Keratinocyte (primary cell): ENCODE data around the gene GOLGA6L7. TPM values are rescaled to one million over a fixed set of nuclear protein-coding genes. Genes with fewer than 3 reads are reported as not detected.
A peak's percentile ranks its signal among the peaks of the same experiment; 100 is the strongest.

Source experiments
- DNase-seq: peaks from one replicate; pipeline ENCODE4 v3.0.0-alpha.2; 2011; ENCODE audit warnings: low read depth, missing footprints, low spot score
- FAIRE-seq: peaks from 2 replicates; lab custom pipeline; 2011; peaks lifted over from hg19 to GRCh38; lab: Jason Lieb, UNC
- H2AFZ ChIP-seq: 2 replicates; pipeline ENCODE4 v1.6.0; 2012; ENCODE audit warnings: low read length, control low read depth, inconsistent platforms; ENCODE audit not compliant: control insufficient read depth
- H3K27ac ChIP-seq: 2 replicates; pipeline ENCODE4 v1.5.1; 2011; ENCODE audit warnings: low read length; ENCODE audit not compliant: control insufficient read depth, insufficient read depth
- H3K27me3 ChIP-seq: 3 replicates; pipeline ENCODE4 v1.6.0; 2011; ENCODE audit warnings: low read length; ENCODE audit not compliant: control insufficient read depth, insufficient read depth; ENCODE audit errors: extremely low read depth
- H3K36me3 ChIP-seq, 2 experiments: 2 replicates in 1 of 2; 3 replicates in 1 of 2; pipeline ENCODE4 v1.5.1; 2011; ENCODE audit warnings: low read length in 2 of 2, mild to moderate bottlenecking in 1 of 2; ENCODE audit not compliant: control insufficient read depth in 2 of 2, insufficient read depth in 2 of 2; ENCODE audit errors: extremely low read depth in 1 of 2
- H3K4me1 ChIP-seq: 3 replicates; pipeline ENCODE4 v1.5.1; 2011; ENCODE audit warnings: low read length; ENCODE audit not compliant: control insufficient read depth, insufficient read depth; ENCODE audit errors: extremely low read depth
- H3K4me2 ChIP-seq: 3 replicates; pipeline ENCODE4 v1.6.0; 2011; ENCODE audit warnings: low read depth, low read length; ENCODE audit not compliant: control insufficient read depth, insufficient read depth; ENCODE audit errors: extremely low read depth
- H3K4me3 ChIP-seq, 3 experiments: fragments of 200-600 bp in 1 of 3; sonication (generic) in 1 of 3; 2 replicates in 2 of 3; 3 replicates in 1 of 3; pipeline ENCODE4 v1.5.1; 2011 to 2016; ENCODE audit warnings: low read length in 3 of 3, mild to moderate bottlenecking in 3 of 3, control low read depth in 2 of 3, inconsistent platforms in 1 of 3, low read depth in 1 of 3, mixed read lengths in 1 of 3, mixed run types in 1 of 3, moderate library complexity in 1 of 3; ENCODE audit not compliant: control insufficient read depth in 2 of 3, insufficient read depth in 2 of 3; ENCODE audit errors: extremely low read depth in 1 of 3
- H3K79me2 ChIP-seq: 2 replicates; pipeline ENCODE4 v1.6.0; 2012; ENCODE audit warnings: low read length; ENCODE audit not compliant: control insufficient read depth, insufficient read depth
- H3K9ac ChIP-seq: 3 replicates; pipeline ENCODE4 v1.6.0; 2011; ENCODE audit warnings: low read length; ENCODE audit not compliant: control insufficient read depth, insufficient read depth; ENCODE audit errors: extremely low read depth
- H3K9me1 ChIP-seq: 3 replicates; pipeline ENCODE4 v1.6.0; 2011; ENCODE audit warnings: low read length; ENCODE audit not compliant: control insufficient read depth, insufficient read depth; ENCODE audit errors: extremely low read depth
- H3K9me3 ChIP-seq: 2 replicates; pipeline ENCODE4 v1.5.1; 2012; ENCODE audit warnings: low read depth, low read length; ENCODE audit not compliant: control insufficient read depth
- H4K20me1 ChIP-seq: 3 replicates; pipeline ENCODE4 v1.6.0; 2011; ENCODE audit warnings: low read length; ENCODE audit not compliant: control insufficient read depth, insufficient read depth; ENCODE audit errors: extremely low read depth
- EZH2 ChIP-seq: IDR thresholded peaks from one replicate; pipeline ENCODE4 v1.6.1; 2012; ENCODE audit warnings: inconsistent platforms, mild to moderate bottlenecking, low read length, moderate library complexity
- dilution Hi-C: fragments of 300-500 bp; cut with MboI; formaldehyde crosslinking; loops from one replicate; pipeline ENCODE4 v1.7.0; 2020; ENCODE audit warnings: low sequenced_read_pairs; ENCODE audit not compliant: extremely low pct_ligation_motif_present
- polyA plus RNA-seq, 5 experiments: library from polyadenylated mRNA; depleted of rRNA in 3 of 5; stranded (reverse) in 3 of 5; stranded (forward) in 1 of 5; unstranded in 1 of 5; fragments of >200 nt; gene quantifications; 1 replicate in 1 of 5; 2 replicates in 3 of 5; 3 replicates in 1 of 5; pipeline versions ENCODE4 v1.2.1 to v1.2.3, GENCODE V29; 2011 to 2012; ENCODE audit warnings: missing spikeins in 2 of 5, low read depth in 1 of 5, low replicate concordance in 1 of 5
- TF ChIP-seq, protein P1 (sequence below), 3 experiments: IDR thresholded peaks in 1 of 3; conservative IDR thresholded peaks in 1 of 3; optimal IDR thresholded peaks in 1 of 3; 2 replicates in 2 of 3; 3 replicates in 1 of 3; pipeline versions ENCODE3 to v1.5.1; 2011; ENCODE audit warnings: low read length in 3 of 3, mild to moderate bottlenecking in 3 of 3, moderate library complexity in 2 of 3, control low read depth in 1 of 3, inconsistent platforms in 1 of 3; ENCODE audit not compliant: insufficient read depth in 2 of 3; ENCODE audit errors: extremely low read depth in 1 of 3

The GOLGA6L7 gene
- polyA plus RNA-seq, 1 donor (not counting 4 experiments of a cell fraction or from before 2014, with no cell fraction given), result not detected

DNA sequence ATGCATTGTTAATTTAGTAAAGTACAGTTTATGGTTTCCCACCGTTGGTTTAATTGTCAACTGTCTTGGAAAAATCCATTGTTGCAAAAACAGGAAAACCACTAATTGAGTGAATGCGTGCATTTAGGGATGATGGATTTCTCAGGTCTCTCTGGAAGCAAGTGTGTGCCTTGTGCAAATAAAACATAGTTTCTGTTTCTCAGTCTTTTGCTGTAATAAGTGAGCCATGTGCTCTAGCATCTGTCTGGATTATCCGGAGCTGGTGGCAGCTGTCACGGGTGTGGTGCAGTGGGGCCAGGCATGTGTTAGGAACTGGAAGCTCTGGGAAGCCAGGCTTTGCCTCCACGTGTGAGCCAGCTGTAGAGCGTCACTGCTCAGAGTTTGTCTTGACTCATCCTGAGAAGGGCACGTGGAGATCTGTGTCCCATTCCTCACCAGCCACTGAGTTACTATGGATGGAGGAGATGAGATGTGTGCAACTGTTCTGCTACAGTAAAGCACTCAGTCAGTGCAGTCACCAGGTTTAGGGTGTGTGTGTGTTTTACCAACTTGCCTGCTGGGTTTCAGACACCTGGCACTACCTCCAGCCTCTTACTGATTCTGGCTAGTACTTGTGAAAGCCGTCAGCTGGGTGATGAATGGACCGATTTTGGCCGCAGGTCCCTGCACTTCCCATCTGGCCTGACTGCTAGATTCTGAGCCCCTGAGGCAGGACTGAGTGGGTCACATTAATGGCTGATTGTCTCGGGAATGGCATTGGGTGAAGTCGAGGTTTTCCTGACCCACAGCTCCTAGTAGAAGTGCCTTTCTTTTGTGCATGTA, 44.6 kb upstream of the GOLGA6L7 start:
- no peak overlapping the region for H3K4me2 ChIP-seq
- H3K4me3 ChIP-seq, result no peak overlapping the region
- H3K27me3 ChIP-seq, result no peaks in the 10 kb centered on the region
- no peaks in the 10 kb centered on the region for H3K36me3 ChIP-seq
- H2AFZ ChIP-seq, result no peak overlapping the region
- TF ChIP-seq, protein P1, sequence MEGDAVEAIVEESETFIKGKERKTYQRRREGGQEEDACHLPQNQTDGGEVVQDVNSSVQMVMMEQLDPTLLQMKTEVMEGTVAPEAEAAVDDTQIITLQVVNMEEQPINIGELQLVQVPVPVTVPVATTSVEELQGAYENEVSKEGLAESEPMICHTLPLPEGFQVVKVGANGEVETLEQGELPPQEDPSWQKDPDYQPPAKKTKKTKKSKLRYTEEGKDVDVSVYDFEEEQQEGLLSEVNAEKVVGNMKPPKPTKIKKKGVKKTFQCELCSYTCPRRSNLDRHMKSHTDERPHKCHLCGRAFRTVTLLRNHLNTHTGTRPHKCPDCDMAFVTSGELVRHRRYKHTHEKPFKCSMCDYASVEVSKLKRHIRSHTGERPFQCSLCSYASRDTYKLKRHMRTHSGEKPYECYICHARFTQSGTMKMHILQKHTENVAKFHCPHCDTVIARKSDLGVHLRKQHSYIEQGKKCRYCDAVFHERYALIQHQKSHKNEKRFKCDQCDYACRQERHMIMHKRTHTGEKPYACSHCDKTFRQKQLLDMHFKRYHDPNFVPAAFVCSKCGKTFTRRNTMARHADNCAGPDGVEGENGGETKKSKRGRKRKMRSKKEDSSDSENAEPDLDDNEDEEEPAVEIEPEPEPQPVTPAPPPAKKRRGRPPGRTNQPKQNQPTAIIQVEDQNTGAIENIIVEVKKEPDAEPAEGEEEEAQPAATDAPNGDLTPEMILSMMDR (optimal IDR thresholded peaks at IDR 0.05 in 1 of 3, IDR thresholded peaks at IDR 0.05 in 1 of 3, conservative IDR thresholded peaks at IDR 0.05 in 1 of 3; ENCODE audit: extremely low read depth in 1 of 3, insufficient read depth in 2 of 3, low read length in 3 of 3), result no peak
- no peak for TF ChIP-seq EZH2
- dilution Hi-C loops, result no loop called here
- no peaks in the 10 kb centered on the region for H3K9me1 ChIP-seq
- FAIRE-seq, result peak; percentile 20
- no peak overlapping the region for H3K9ac ChIP-seq
- no peaks in the 10 kb centered on the region for H3K9me3 ChIP-seq
- no peak for DNase-seq
- no peaks in the 10 kb centered on the region for H3K79me2 ChIP-seq
- H3K27ac ChIP-seq, result no peak overlapping the region
- no peaks in the 10 kb centered on the region for H4K20me1 ChIP-seq
- H3K4me1 ChIP-seq, result no peaks in the 10 kb centered on the region

DNA sequence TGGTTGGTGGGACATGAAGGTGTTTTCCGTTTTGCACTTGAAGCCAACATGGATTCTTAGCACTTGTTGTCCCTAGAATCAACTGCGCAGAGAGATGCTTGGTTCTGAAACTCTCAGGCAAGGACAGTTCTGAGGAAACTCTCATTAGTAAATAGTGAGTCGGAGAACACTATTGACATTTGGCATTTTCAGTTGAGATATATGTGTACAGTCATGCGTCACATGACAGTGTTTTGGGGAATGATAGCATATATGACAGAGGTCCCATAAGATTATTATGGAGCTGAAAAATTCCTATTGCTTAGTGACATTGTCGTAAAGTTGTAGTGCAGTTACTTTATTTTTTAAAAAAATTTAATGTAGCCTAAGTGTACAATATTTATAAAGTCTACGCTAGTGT, 43.1 kb upstream of the GOLGA6L7 start:
- Histone ChIP-seq H3K27ac (no peak overlapping the region), H3K4me3 (no peak overlapping the region), H3K4me2 (no peak overlapping the region), H3K79me2 (no peaks in the 10 kb centered on the region), H3K9me1 (no peaks in the 10 kb centered on the region), H3K36me3 (no peaks in the 10 kb centered on the region), H2AFZ (no peak overlapping the region), H3K9me3 (no peaks in the 10 kb centered on the region), H4K20me1 (no peaks in the 10 kb centered on the region), H3K27me3 (peaks cover 10% of the 10 kb centered on the region), H3K4me1 (no peaks in the 10 kb centered on the region), H3K9ac (no peak overlapping the region)
- FAIRE-seq, result no peak
- DNase-seq, result no peak
- dilution Hi-C loops, result no loop called here
- no peak for TF ChIP-seq EZH2
- TF ChIP-seq, protein P1 (optimal IDR thresholded peaks at IDR 0.05 in 1 of 3, IDR thresholded peaks at IDR 0.05 in 1 of 3, conservative IDR thresholded peaks at IDR 0.05 in 1 of 3; ENCODE audit: extremely low read depth in 1 of 3, insufficient read depth in 2 of 3, low read length in 3 of 3), result no peak
